ENCODE data around the gene PRR33. TPM values are rescaled to one million over a fixed set of nuclear protein-coding genes. Genes with fewer than 3 reads are reported as not detected.

The PRR33 gene
- total and polyA plus RNA-seq, 9 of the 15 experiments (the other 6 are each of a cell fraction or from before 2014, with no cell fraction given) = not detected

DNA sequence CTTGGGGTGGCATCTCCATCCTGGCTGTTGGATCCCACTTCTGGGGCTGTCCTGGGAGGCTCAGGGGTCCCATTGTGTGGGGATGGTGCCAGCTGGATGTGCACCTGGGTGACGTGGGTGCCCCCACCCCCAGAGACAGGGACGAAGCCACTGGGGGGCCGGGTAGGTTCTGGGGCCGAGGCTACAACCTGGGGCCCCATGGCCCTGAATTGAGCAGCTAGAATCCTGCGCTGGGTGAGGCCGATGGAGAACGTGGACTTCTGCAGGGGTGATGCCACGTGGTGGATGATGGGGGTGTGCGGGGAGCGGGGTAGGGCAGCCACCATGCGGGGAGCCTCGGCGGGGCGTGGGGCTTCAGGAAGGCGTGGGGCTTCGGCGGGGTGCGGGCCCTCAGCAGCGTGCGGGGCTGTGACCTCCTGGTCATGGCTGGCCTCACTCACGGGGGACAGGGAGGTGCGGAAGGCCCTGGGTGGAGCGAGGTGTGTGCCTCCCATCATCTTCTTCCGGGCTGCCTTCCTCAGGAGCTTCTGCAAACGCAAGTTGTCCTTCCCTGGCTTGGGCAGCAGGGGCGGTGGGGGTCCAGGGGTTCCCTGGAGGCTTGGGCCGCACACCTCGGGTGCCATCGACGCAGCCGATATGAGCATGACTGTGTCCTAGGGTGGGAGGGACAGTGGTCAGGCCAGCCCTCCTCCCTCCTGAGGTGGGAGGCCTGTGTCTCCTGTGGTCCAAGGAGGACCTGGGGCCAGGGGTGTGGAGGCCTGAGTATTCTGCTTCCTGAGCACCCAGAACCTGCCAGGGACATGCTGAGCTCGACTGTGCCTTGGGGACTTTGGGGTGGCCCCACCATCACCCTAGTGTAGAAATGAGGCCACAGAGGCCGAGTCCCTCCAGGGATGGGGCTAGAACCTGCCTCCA is 1.5 kb downstream of the PRR33 start (continued):
- TF ChIP-seq CBFB (CRISPR knock-in tag; IDR thresholded peaks at IDR 0.05) (no peak), TBP (optimal IDR thresholded peaks at IDR 0.05; ENCODE audit: low read depth, low read length) (no peak), HOXB6 (CRISPR knock-in tag; IDR thresholded peaks at IDR 0.05; ENCODE audit: borderline replicate concordance) (no peak), DPF2 (IDR thresholded peaks at IDR 0.05) (no peak), ZNF24 (IDR thresholded peaks at IDR 0.05) (no peak), SAFB (IDR thresholded peaks at IDR 0.05; ENCODE audit: borderline replicate concordance, low read depth, low read length) (no peak), TCF7L2 (IDR thresholded peaks at IDR 0.05; ENCODE audit: low read depth, low read length) (no peak), ZNF253 (CRISPR knock-in tag; conservative IDR thresholded peaks at IDR 0.05) (no peak), TCFL5 (CRISPR knock-in tag; conservative IDR thresholded peaks at IDR 0.05) (no peak)

DNA sequence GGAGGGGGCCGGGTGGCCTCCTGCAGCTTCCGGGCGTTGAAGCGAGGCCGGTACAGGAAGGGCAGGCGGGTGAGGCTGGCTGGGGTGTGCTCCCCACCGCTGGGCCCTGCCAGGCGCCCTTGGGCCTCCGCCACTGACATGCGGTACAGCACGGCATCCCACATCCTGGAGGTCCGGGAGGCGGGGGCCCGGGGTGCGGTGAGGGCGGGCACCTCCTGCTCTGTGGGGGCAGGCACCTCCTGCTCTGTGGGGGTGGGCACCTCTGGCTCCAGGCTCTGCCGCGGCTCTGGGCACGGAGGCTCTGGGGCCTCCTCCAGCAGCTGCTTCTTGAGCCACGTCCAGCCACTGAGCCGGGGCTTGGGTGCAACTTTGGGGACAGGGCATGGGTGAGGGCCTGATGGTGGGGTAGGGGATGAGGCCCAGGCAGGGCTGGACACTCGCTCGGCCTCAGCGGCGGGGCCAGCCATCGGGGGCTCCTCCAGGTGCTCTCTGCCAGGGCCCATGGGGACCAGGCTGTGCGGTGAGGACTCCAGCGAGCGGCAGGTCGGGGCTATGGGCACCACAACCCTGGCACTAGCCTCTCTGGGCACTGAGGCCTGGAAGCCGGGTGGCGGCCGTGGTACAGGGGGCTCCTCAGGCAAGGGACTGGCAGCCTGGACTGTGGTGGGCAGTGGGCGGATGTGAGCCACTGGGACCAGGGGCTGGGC is 2.3 kb downstream of the PRR33 start:
- FAIRE-seq = no peak
- CTCF ChIA-PET (ENCODE audit: low intra/inter-chr PET ratio) = no interaction called here
- Histone ChIP-seq H3K4me2 (ENCODE audit: insufficient read depth, low read length) (no peak overlapping the region), H3K9ac (ENCODE audit: insufficient read depth in 1 of 2, low read depth in 2 of 2, low read length in 2 of 2) (no peak overlapping the region), H3K36me3 (ENCODE audit: control insufficient read depth, insufficient read depth, low read length) (no peaks in the 10 kb centered on the region), H3K4me1 (replicated peaks in 1 of 2; ENCODE audit: control insufficient read depth in 2 of 2, insufficient read depth in 2 of 2, low read length in 2 of 2) (peaks cover 0 to 9% of the 10 kb centered on the region in 2 experiments; a peak in 1 of 5 replicates), H3K79me2 (ENCODE audit: control insufficient read depth, insufficient read depth, low read length) (no peaks in the 10 kb centered on the region), H4K20me1 (replicated peaks; ENCODE audit: control insufficient read depth, insufficient read depth, low read length) (peaks cover 4% of the 10 kb centered on the region), H3K27me3 (ENCODE audit: control insufficient read depth in 2 of 2, insufficient read depth in 2 of 2, low read length in 2 of 2) (peaks cover 8 to 45% of the 10 kb centered on the region in 2 experiments; a peak in 4 of 5 replicates), H3K9me3 (replicated peaks; ENCODE audit: control insufficient read depth, insufficient read depth, low read depth, low read length) (no peaks in the 10 kb centered on the region), H3K27ac (ENCODE audit: extremely low read depth, low read depth, low read length) (no peak overlapping the region), H3K4me3 (no peak overlapping the region), H3K9me1 (ENCODE audit: control insufficient read depth, insufficient read depth, low read length) (no peaks in the 10 kb centered on the region), H2AFZ (ENCODE audit: low read depth, low read length) (no peak overlapping the region)
- no peak for DNase-seq (ENCODE audit: extremely low read depth in 1 of 4, low spot score in 3 of 4)
- in situ Hi-C loops (cut with MboI) (no loop called here), intact Hi-C loops (cut with micrococcal nuclease) (no loop called here)
- POLR2A ChIA-PET = no interaction called here
- WGBS (ENCODE audit: insufficient coverage, low coverage, missing lambda C conversion rate) = 6% methylated on average over 32 of the region's 34 CpGs
- no peak for ATAC-seq
- no TSS peak for BruUV-seq (replicated peaks)
- no peak for TF ChIP-seq SAFB (IDR thresholded peaks at IDR 0.05; ENCODE audit: borderline replicate concordance, low read depth, low read length)
- no peak for TF ChIP-seq SPI1 (IDR thresholded peaks at IDR 0.05; ENCODE audit: borderline replicate concordance, low read depth, low read length)
- TF ChIP-seq KLF13 (tag; IDR thresholded peaks at IDR 0.05; ENCODE audit: borderline replicate concordance, low read depth) = no peak
- TF ChIP-seq, protein P1, sequence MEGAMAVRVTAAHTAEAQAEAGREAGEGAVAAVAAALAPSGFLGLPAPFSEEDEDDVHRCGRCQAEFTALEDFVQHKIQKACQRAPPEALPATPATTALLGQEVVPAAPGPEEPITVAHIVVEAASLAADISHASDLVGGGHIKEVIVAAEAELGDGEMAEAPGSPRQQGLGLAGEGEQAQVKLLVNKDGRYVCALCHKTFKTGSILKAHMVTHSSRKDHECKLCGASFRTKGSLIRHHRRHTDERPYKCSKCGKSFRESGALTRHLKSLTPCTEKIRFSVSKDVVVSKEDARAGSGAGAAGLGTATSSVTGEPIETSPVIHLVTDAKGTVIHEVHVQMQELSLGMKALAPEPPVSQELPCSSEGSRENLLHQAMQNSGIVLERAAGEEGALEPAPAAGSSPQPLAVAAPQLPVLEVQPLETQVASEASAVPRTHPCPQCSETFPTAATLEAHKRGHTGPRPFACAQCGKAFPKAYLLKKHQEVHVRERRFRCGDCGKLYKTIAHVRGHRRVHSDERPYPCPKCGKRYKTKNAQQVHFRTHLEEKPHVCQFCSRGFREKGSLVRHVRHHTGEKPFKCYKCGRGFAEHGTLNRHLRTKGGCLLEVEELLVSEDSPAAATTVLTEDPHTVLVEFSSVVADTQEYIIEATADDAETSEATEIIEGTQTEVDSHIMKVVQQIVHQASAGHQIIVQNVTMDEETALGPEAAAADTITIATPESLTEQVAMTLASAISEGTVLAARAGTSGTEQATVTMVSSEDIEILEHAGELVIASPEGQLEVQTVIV (CRISPR knock-in tag; IDR thresholded peaks at IDR 0.05; ENCODE audit: borderline replicate concordance) = no peak
- no peak for TF ChIP-seq RFX7 (CRISPR knock-in tag; IDR thresholded peaks at IDR 0.05)
- TF ChIP-seq PHF8 (IDR thresholded peaks at IDR 0.05; ENCODE audit: borderline replicate concordance, low read length) = no peak
- TF ChIP-seq ARNT (IDR thresholded peaks at IDR 0.05) = no peak

Measured in K562 (cell line).